GM23338 (cell line): ENCODE data around the gene LY86. TPM values are rescaled to one million over a fixed set of nuclear protein-coding genes. Genes with fewer than 3 reads are reported as not detected.

Source experiments
- ATAC-seq: fragments of 200-7000 bp; cut with Tn5 transposase; 3 replicates; pipeline ENCODE4 v1.9.1; 2020
- DNase-seq: peaks from one replicate; pipeline ENCODE4 v3.0.0-alpha.2; 2015; ENCODE audit warnings: low spot score
- H2AFZ ChIP-seq: fragments of 200-600 bp; sonication (generic); 2 replicates; pipeline ENCODE4 v1.8.0; 2016; ENCODE audit warnings: antibody characterized with exemption, mild to moderate bottlenecking, moderate library complexity
- H3F3A ChIP-seq: fragments of 200-600 bp; sonication (generic); replicated peaks from 2 replicates; pipeline ENCODE4 v1.8.0; 2017; ENCODE audit warnings: antibody characterized with exemption, mixed run types, low read depth
- H3K27ac ChIP-seq: fragments of 200-600 bp; sonication (generic); 2 replicates; pipeline ENCODE4 v1.6.1; 2016; ENCODE audit warnings: low read depth
- H3K27me3 ChIP-seq: fragments of 200-600 bp; sonication (generic); 2 replicates; pipeline ENCODE4 v1.8.0; 2016; ENCODE audit warnings: mild to moderate bottlenecking, mixed run types, moderate library complexity; ENCODE audit not compliant: insufficient read depth
- H3K36me3 ChIP-seq: fragments of 200-600 bp; sonication (generic); 2 replicates; pipeline ENCODE4 v1.8.0; 2016; ENCODE audit warnings: mild to moderate bottlenecking; ENCODE audit not compliant: insufficient read depth
- H3K4me1 ChIP-seq: fragments of 200-600 bp; sonication (generic); 2 replicates; pipeline ENCODE4 v1.8.0; 2016; ENCODE audit warnings: mild to moderate bottlenecking, moderate library complexity; ENCODE audit not compliant: insufficient read depth
- H3K4me2 ChIP-seq: fragments of 200-600 bp; sonication (generic); 2 replicates; pipeline ENCODE4 v1.7.1; 2017; ENCODE audit warnings: mixed run types
- H3K4me3 ChIP-seq: fragments of 200-600 bp; sonication (generic); 2 replicates; pipeline ENCODE4 v1.6.1; 2016; ENCODE audit warnings: mixed run types
- H3K79me2 ChIP-seq: fragments of 200-600 bp; sonication (generic); replicated peaks from 2 replicates; pipeline ENCODE4 v1.8.0; 2017; ENCODE audit warnings: mild to moderate bottlenecking; ENCODE audit not compliant: insufficient read depth
- H3K9me2 ChIP-seq: fragments of 200-600 bp; sonication (generic); 2 replicates; pipeline ENCODE4 v1.8.0; 2017; ENCODE audit not compliant: insufficient read depth
- H4K20me1 ChIP-seq: fragments of 200-600 bp; sonication (generic); replicated peaks from 2 replicates; pipeline ENCODE4 v1.8.0; 2017; ENCODE audit warnings: mild to moderate bottlenecking; ENCODE audit not compliant: insufficient read depth
- H3K27ac Mint-ChIP-seq: 2 replicates; pipeline ENCODE4 v1.8.0; 2020; ENCODE audit warnings: inconsistent platforms, mild to moderate bottlenecking, moderate library complexity, mixed read lengths
- H3K27me3 Mint-ChIP-seq: 3 replicates; pipeline ENCODE4 v1.8.0; 2022; ENCODE audit warnings: low read depth, mild to moderate bottlenecking, moderate library complexity, mixed read lengths, inconsistent platforms; ENCODE audit not compliant: insufficient read depth, poor library complexity
- H3K36me3 Mint-ChIP-seq: 3 replicates; pipeline ENCODE4 v1.8.0; 2021; ENCODE audit warnings: low read depth, mild to moderate bottlenecking, inconsistent platforms, moderate library complexity, mixed read lengths
- H3K4me1 Mint-ChIP-seq: 3 replicates; pipeline ENCODE4 v1.8.0; 2020; ENCODE audit warnings: mild to moderate bottlenecking, inconsistent platforms, mixed read lengths
- H3K4me3 Mint-ChIP-seq: 3 replicates; pipeline ENCODE4 v1.8.0; 2021; ENCODE audit warnings: moderate library complexity, mild to moderate bottlenecking, inconsistent platforms, mixed read lengths
- H3K9me3 Mint-ChIP-seq: 3 replicates; pipeline ENCODE4 v1.8.0; 2020; ENCODE audit warnings: moderate library complexity, mild to moderate bottlenecking, inconsistent platforms, mixed read lengths
- CREB1 ChIP-seq: fragments of 250-450 bp; sonication (Bioruptor Pico); IDR thresholded peaks from 2 replicates; pipeline ENCODE4 v1.5.0; 2020; ENCODE audit warnings: low read depth, mild to moderate bottlenecking, moderate library complexity
- ETS1 ChIP-seq: IDR thresholded peaks from 2 replicates; pipeline ENCODE4 v1.6.1; 2016; ENCODE audit warnings: antibody characterized with exemption
- EZH2 ChIP-seq: fragments of 200-600 bp; sonication (generic); IDR thresholded peaks from one replicate; pipeline ENCODE4 v1.8.0; 2017; ENCODE audit warnings: antibody characterized with exemption, mild to moderate bottlenecking, low read depth; ENCODE audit not compliant: unreplicated experiment
- EZH2phosphoT487 ChIP-seq: fragments of 200-600 bp; sonication (generic); IDR thresholded peaks from one replicate; pipeline ENCODE4 v1.8.1; 2018; ENCODE audit warnings: antibody characterized with exemption; ENCODE audit not compliant: unreplicated experiment
- NANOG ChIP-seq: IDR thresholded peaks from 2 replicates; pipeline ENCODE4 v1.6.1; 2016; ENCODE audit warnings: antibody characterized with exemption, borderline replicate concordance
- POLR2AphosphoS5 ChIP-seq: IDR thresholded peaks from 2 replicates; pipeline ENCODE4 v1.6.1; 2016; ENCODE audit warnings: antibody characterized with exemption, low read depth
- REST ChIP-seq: IDR thresholded peaks from one replicate; pipeline ENCODE4 v1.6.1; 2018; ENCODE audit warnings: antibody characterized with exemption; ENCODE audit not compliant: unreplicated experiment
- ZNF114 ChIP-seq: fragments of 250-450 bp; sonication (Bioruptor Pico); IDR thresholded peaks from 2 replicates; pipeline ENCODE4 v1.5.0; 2020; ENCODE audit warnings: mild to moderate bottlenecking, moderate library complexity
- ZNF462 ChIP-seq: fragments of 250-450 bp; sonication (Bioruptor Pico); IDR thresholded peaks from 2 replicates; pipeline ENCODE4 v1.5.0; 2020; ENCODE audit warnings: mild to moderate bottlenecking, moderate library complexity
- polyA plus RNA-seq: library from polyadenylated mRNA; unstranded; fragments of >200 nt; fragmentation: Nextera tagmentation; extraction: Ambion mirVana; gene quantifications from 2 replicates; pipeline ENCODE4 v1.2.1, GENCODE V29; 2016
- total RNA-seq: library from RNA; depleted of rRNA; stranded (reverse); fragments of >200 nt; shearing (Covaris generic); gene quantifications from 2 replicates; pipeline ENCODE4 v1.2.3, GENCODE V29; 2014

LY86 gene
- total and polyA plus RNA-seq, 2 experiments from 2014 or later: 0.29 TPM; not detected in 1

GRCh38 chr6:6660339-6661045, 72.0 kb downstream of the LY86 start:
- no peak for TF ChIP-seq NANOG
- no peak for TF ChIP-seq EZH2phosphoT487
- TF ChIP-seq EZH2: no peak
- Histone ChIP-seq H3K9me2 (peaks cover 12% of the 10 kb centered on the region), H3K79me2 (no peaks in the 10 kb centered on the region), H3K27me3 (no peaks in the 10 kb centered on the region), H4K20me1 (no peaks in the 10 kb centered on the region), H3K27ac (no peak overlapping the region), H3K36me3 (no peaks in the 10 kb centered on the region), H3K4me1 (no peaks in the 10 kb centered on the region), H3F3A (no peaks in the 10 kb centered on the region), H3K4me2 (no peak overlapping the region), H3K4me3 (no peak overlapping the region), H2AFZ (no peak overlapping the region)
- no peak overlapping the region for H3K4me3 Mint-ChIP-seq
- no peak overlapping the region; the same call in 1 of the 2 replicates for H3K27ac Mint-ChIP-seq
- peaks cover under 1% of the 10 kb centered on the region; the same call in 2 of the 3 replicates for H3K4me1 Mint-ChIP-seq
- H3K36me3 Mint-ChIP-seq: no peaks in the 10 kb centered on the region
- no peaks in the 10 kb centered on the region for H3K27me3 Mint-ChIP-seq
- no peaks in the 10 kb centered on the region; the same call in 2 of the 3 replicates for H3K9me3 Mint-ChIP-seq
- DNase-seq (no peak), ATAC-seq (peak; percentile 31; the same call in 2 of the 3 replicates)

GRCh38 chr6:6661191-6661590, 72.7 kb downstream of the LY86 start:
- Histone ChIP-seq H3K4me3 (no peak overlapping the region), H3K36me3 (no peaks in the 10 kb centered on the region), H3K27me3 (no peaks in the 10 kb centered on the region), H3K9me2 (peaks cover 12% of the 10 kb centered on the region), H3K79me2 (no peaks in the 10 kb centered on the region), H3K4me2 (no peak overlapping the region), H3F3A (no peaks in the 10 kb centered on the region), H3K27ac (no peak overlapping the region), H2AFZ (no peak overlapping the region), H4K20me1 (no peaks in the 10 kb centered on the region), H3K4me1 (no peaks in the 10 kb centered on the region)
- H3K36me3 Mint-ChIP-seq: no peaks in the 10 kb centered on the region
- TF ChIP-seq NANOG (no peak), ETS1 (no peak), EZH2 (no peak), REST (no peak), POLR2AphosphoS5 (no peak), CREB1 (no peak), ZNF462 (CRISPR knock-in tag) (no peak), EZH2phosphoT487 (no peak), ZNF114 (CRISPR knock-in tag) (no peak)
- peaks cover 2% of the 10 kb centered on the region for H3K27me3 Mint-ChIP-seq
- H3K9me3 Mint-ChIP-seq: no peaks in the 10 kb centered on the region; the same call in 2 of the 3 replicates
- DNase-seq: no peak
- no peak for ATAC-seq
- no peak overlapping the region for H3K27ac Mint-ChIP-seq
- H3K4me3 Mint-ChIP-seq: no peak overlapping the region
- H3K4me1 Mint-ChIP-seq: peaks cover 7% of the 10 kb centered on the region
